Hepatocyte (in vitro differentiated cells): ENCODE results near the gene ADGRD1.

Experiments used
- EZH2 ChIP-seq: fragments of 200-600 bp; sonication (generic); IDR thresholded peaks from 2 replicates; pipeline ENCODE4 v1.6.1; 2016; ENCODE audit warnings: antibody characterized with exemption, mild to moderate bottlenecking, borderline replicate concordance
- TF ChIP-seq, protein P1 (sequence below): fragments of 200-600 bp; sonication (generic); IDR thresholded peaks from 2 replicates; pipeline ENCODE4 v1.5.1; 2016; ENCODE audit warnings: antibody characterized with exemption, mild to moderate bottlenecking; ENCODE audit not compliant: poor library complexity

DNA sequence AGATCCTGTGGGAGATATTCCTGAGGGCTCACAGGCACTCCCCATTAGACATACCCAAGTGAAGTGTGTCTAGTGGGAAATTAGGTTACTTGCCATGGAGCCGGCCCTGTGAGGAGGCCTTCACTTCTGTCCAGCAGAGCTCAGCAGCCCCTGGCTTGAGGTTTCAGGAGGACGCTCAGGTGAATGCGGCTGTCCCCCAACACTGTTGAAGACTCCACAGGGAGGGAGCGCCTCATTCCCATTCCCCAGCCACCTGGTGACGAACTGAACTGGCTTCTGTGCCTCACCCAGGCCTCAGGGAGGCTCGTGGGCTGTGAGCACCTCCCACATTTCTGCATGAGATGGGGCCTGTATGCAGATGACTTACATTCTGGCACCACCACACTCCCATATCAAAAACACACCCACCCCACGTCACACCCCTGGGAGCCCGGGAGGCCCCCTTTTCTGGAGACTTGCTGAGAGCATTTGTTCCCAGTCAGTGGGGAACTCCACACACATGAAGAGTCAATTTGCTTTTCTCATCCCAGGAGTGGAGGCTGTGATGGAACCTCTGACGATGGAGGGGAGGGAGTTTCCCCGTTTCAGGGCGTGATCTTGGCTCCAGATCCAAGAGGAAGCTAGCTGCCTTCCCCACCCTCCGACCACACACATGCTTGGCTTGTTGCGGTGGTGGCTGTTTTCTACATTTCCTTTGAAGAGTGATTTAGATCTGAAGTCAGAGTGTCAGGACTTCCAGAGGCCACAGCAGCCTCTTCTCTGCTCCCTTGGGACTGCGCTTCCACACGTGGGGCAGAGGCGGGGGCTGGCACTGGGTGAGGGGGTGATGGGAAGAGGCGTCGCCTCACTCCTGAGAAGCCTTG, 120.7 kb downstream of the ADGRD1 start:
- TF ChIP-seq, protein P1, sequence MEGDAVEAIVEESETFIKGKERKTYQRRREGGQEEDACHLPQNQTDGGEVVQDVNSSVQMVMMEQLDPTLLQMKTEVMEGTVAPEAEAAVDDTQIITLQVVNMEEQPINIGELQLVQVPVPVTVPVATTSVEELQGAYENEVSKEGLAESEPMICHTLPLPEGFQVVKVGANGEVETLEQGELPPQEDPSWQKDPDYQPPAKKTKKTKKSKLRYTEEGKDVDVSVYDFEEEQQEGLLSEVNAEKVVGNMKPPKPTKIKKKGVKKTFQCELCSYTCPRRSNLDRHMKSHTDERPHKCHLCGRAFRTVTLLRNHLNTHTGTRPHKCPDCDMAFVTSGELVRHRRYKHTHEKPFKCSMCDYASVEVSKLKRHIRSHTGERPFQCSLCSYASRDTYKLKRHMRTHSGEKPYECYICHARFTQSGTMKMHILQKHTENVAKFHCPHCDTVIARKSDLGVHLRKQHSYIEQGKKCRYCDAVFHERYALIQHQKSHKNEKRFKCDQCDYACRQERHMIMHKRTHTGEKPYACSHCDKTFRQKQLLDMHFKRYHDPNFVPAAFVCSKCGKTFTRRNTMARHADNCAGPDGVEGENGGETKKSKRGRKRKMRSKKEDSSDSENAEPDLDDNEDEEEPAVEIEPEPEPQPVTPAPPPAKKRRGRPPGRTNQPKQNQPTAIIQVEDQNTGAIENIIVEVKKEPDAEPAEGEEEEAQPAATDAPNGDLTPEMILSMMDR = no peak
- TF ChIP-seq EZH2 = no peak
